HepG2 (cell line): ENCODE results near the gene USP7. TPM values are rescaled to one million over a fixed set of nuclear protein-coding genes. Genes with fewer than 3 reads are reported as not detected.

Source experiments
- ATAD3A ChIP-seq: sonication (generic); formaldehyde crosslinking; IDR thresholded peaks from 2 replicates; pipeline ENCODE4 v1.4.0; 2020; ENCODE audit warnings: missing genetic modification reagents
- EED ChIP-seq: sonication (generic); formaldehyde crosslinking; IDR thresholded peaks from 2 replicates; pipeline ENCODE4 v1.5.0; 2020; ENCODE audit warnings: mild to moderate bottlenecking, missing genetic modification reagents
- EZH2 ChIP-seq: conservative IDR thresholded peaks from 2 replicates; pipeline ENCODE4 v1.6.1; 2012; ENCODE audit warnings: mild to moderate bottlenecking, low read depth, low read length, moderate library complexity
- FOSL1 ChIP-seq: sonication (generic); formaldehyde crosslinking; IDR thresholded peaks from 2 replicates; pipeline ENCODE4 v1.9.0; 2021; ENCODE audit warnings: missing genetic modification reagents, borderline replicate concordance
- HDAC6 ChIP-seq: fragments of 200-600 bp; sonication (generic); IDR thresholded peaks from 2 replicates; pipeline ENCODE4 v1.7.0; 2017; ENCODE audit warnings: mild to moderate bottlenecking, antibody characterized with exemption, low read length, low read depth
- LBX2 ChIP-seq: sonication (generic); formaldehyde crosslinking; IDR thresholded peaks from 2 replicates; pipeline ENCODE4 v1.5.0; 2020; ENCODE audit warnings: missing genetic modification reagents, mild to moderate bottlenecking, borderline replicate concordance
- MBD4 ChIP-seq: IDR thresholded peaks from 2 replicates; pipeline ENCODE4 v1.6.1; 2012; ENCODE audit warnings: low read length, inconsistent platforms, borderline replicate concordance
- MIXL1 ChIP-seq: IDR thresholded peaks from 2 replicates; pipeline ENCODE4 v1.6.1; 2016
- NFIB ChIP-seq: sonication (generic); formaldehyde crosslinking; IDR thresholded peaks from 2 replicates; pipeline ENCODE4 v1.9.0; 2021; ENCODE audit warnings: missing genetic modification reagents, mild to moderate bottlenecking, borderline replicate concordance
- PAWR ChIP-seq: sonication (generic); formaldehyde crosslinking; IDR thresholded peaks from 2 replicates; pipeline ENCODE4 v1.4.0; 2020; ENCODE audit warnings: missing genetic modification reagents, mild to moderate bottlenecking, borderline replicate concordance
- POGZ ChIP-seq: sonication (generic); formaldehyde crosslinking; IDR thresholded peaks from 2 replicates; pipeline ENCODE4 v1.4.0; 2020; ENCODE audit warnings: mild to moderate bottlenecking, missing genetic modification reagents
- PPARG ChIP-seq: conservative IDR thresholded peaks from 2 replicates; pipeline ENCODE4 v1.6.1; 2016; ENCODE audit warnings: missing biosample characterization, missing genetic modification reagents
- SIX1 ChIP-seq: sonication (generic); formaldehyde crosslinking; IDR thresholded peaks from 2 replicates; pipeline ENCODE4 v1.4.0; 2020; ENCODE audit warnings: missing genetic modification reagents, borderline replicate concordance
- TCF7 ChIP-seq: sonication (generic); IDR thresholded peaks from 2 replicates; pipeline ENCODE4 v1.6.1; 2016; ENCODE audit warnings: antibody characterized with exemption, low read depth
- USF2 ChIP-seq, 2 experiments: sonication (generic) in 1 of 2; formaldehyde crosslinking in 1 of 2; IDR thresholded peaks; 2 replicates each; pipeline versions ENCODE4 v1.5.1 to v1.6.1; 2011 to 2020; ENCODE audit warnings: borderline replicate concordance in 1 of 2, low read depth in 1 of 2, low read length in 1 of 2, mild to moderate bottlenecking in 1 of 2, missing genetic modification reagents in 1 of 2, moderate library complexity in 1 of 2
- ZBTB26 ChIP-seq: IDR thresholded peaks from 2 replicates; pipeline ENCODE4 v1.6.1; 2016; ENCODE audit warnings: missing compliant biosample characterization, missing genetic modification reagents, borderline replicate concordance
- ZBTB49 ChIP-seq: sonication (generic); formaldehyde crosslinking; IDR thresholded peaks from 2 replicates; pipeline ENCODE4 v1.4.0; 2020; ENCODE audit warnings: missing genetic modification reagents, borderline replicate concordance
- ZNF253 ChIP-seq: sonication (generic); formaldehyde crosslinking; IDR thresholded peaks from 2 replicates; pipeline ENCODE4 v1.8.0; 2022; ENCODE audit warnings: mild to moderate bottlenecking, missing genetic modification reagents, borderline replicate concordance
- ZNF337 ChIP-seq: sonication (generic); formaldehyde crosslinking; IDR thresholded peaks from 2 replicates; pipeline ENCODE4 v1.5.1; 2020; ENCODE audit warnings: missing genetic modification reagents, low read depth, mild to moderate bottlenecking, borderline replicate concordance
- ZNF570 ChIP-seq: sonication (generic); formaldehyde crosslinking; IDR thresholded peaks from 2 replicates; pipeline ENCODE4 v1.4.0; 2020; ENCODE audit warnings: mild to moderate bottlenecking, missing genetic modification reagents, borderline replicate concordance
- ZNF782 ChIP-seq: sonication (generic); formaldehyde crosslinking; IDR thresholded peaks from 2 replicates; pipeline ENCODE4 v1.4.0; 2020; ENCODE audit warnings: missing genetic modification reagents, mild to moderate bottlenecking, borderline replicate concordance
- ZZZ3 ChIP-seq: sonication (generic); formaldehyde crosslinking; IDR thresholded peaks from 2 replicates; pipeline ENCODE4 v1.4.0; 2020; ENCODE audit warnings: missing genetic modification reagents, mild to moderate bottlenecking, borderline replicate concordance
- polyA plus RNA-seq, 8 experiments: library from polyadenylated mRNA; depleted of rRNA in 3 of 8; stranded (reverse) in 7 of 8; unstranded in 1 of 8; fragments of >200 nt; fragmentation: Illumina TruSeq in 4 of 8; extraction: Trizol in 4 of 8; gene quantifications; 2 replicates each; pipeline versions ENCODE4 v1.2.1 to v1.2.3, GENCODE V29; 2011 to 2016; ENCODE audit warnings: low read depth in 4 of 8, missing spikeins in 1 of 8, mixed read lengths in 1 of 8; ENCODE audit not compliant: insufficient read depth in 1 of 8
- total RNA-seq, 5 experiments: library from RNA; depleted of rRNA; stranded (reverse); fragments of >200 nt; fragmentation: Illumina TruSeq; extraction: Trizol; gene quantifications; 2 replicates each; pipeline ENCODE4 v1.2.3, GENCODE V29; 2016; ENCODE audit warnings: low read depth in 1 of 5

Gene USP7
- total and polyA plus RNA-seq, 2 of the 13 experiments (the other 11 are each of a cell fraction or from before 2014, with no cell fraction given), result 52.5 to 173 TPM

- TF ChIP-seq FOSL1 (no peak), SIX1 (CRISPR knock-in tag) (peak; percentile 39; the same call in 1 of the 2 replicates), HDAC6 (no peak), EZH2 (no peak), USF2 (IDR thresholded peaks at IDR 0.05; ENCODE audit: low read depth, low read length) (no peak), USF2 (CRISPR knock-in tag; IDR thresholded peaks at IDR 0.05; ENCODE audit: borderline replicate concordance) (no peak; the same call in 1 of the 2 replicates), ZNF782 (CRISPR knock-in tag) (no peak; the same call in 1 of the 2 replicates), NFIB (no peak), ZNF337 (peak; percentile 47; the same call in 1 of the 2 replicates), EED (no peak), TCF7 (no peak), LBX2 (CRISPR knock-in tag) (0 out of 2 replicates have a peak, but pooled peaks have one; percentile 34), ZZZ3 (no peak; the same call in 1 of the 2 replicates), MBD4 (0 out of 2 replicates have a peak, but pooled peaks have one; percentile 57), ZBTB49 (CRISPR knock-in tag) (no peak; the same call in 1 of the 2 replicates), POGZ (CRISPR knock-in tag) (0 out of 2 replicates have a peak, but pooled peaks have one; percentile 33), PPARG (CRISPR knock-in tag) (peak; percentile 49; the same call in 1 of the 2 replicates), ATAD3A (CRISPR knock-in tag) (no peak), MIXL1 (CRISPR knock-in tag) (peak; percentile 75), ZNF253 (CRISPR knock-in tag) (no peak), ZBTB26 (CRISPR knock-in tag) (peak; percentile 79; the same call in 1 of the 2 replicates), ZNF570 (CRISPR knock-in tag) (no peak), PAWR (CRISPR knock-in tag) (no peak)
These were observed 3.6 kb downstream of the USP7 start (continued) for GRCh38 chr16:8959921-8960787.
